GM12891 (cell line): ENCODE measurements around the gene VTA1.
"Not testable (repeated sequence)": the region's sequence is repeated elsewhere in the genome, so short reads cannot be mapped to it uniquely, and the experiment has no call there.

Experiments
- DNase-seq: peaks from one replicate; pipeline ENCODE4 v3.0.0; 2011; ENCODE audit warnings: low spot score; ENCODE audit not compliant: insufficient read length
- FAIRE-seq: peaks from 2 replicates; lab custom pipeline; 2011; peaks lifted over from hg19 to GRCh38; lab: Jason Lieb, UNC
- PAX5 ChIP-seq: IDR thresholded peaks from 2 replicates; pipeline ENCODE4 v1.6.1; 2011; ENCODE audit warnings: low read length, moderate library complexity, mild to moderate bottlenecking; ENCODE audit not compliant: insufficient read depth, severe bottlenecking
- POLR2A ChIP-seq: IDR thresholded peaks from 2 replicates; pipeline ENCODE4 v1.6.1; 2011; ENCODE audit warnings: low read depth, low read length, control low read depth
- POLR2AphosphoS5 ChIP-seq: IDR thresholded peaks from 2 replicates; pipeline ENCODE4 v1.6.1; 2011; ENCODE audit warnings: low read depth, low read length, control low read depth
- POU2F2 ChIP-seq: IDR thresholded peaks from 2 replicates; pipeline ENCODE4 v1.6.1; 2011; ENCODE audit warnings: low read depth, mild to moderate bottlenecking, control low read depth, low read length, moderate library complexity
- SPI1 ChIP-seq: IDR thresholded peaks from 2 replicates; pipeline ENCODE4 v1.6.1; 2011; ENCODE audit warnings: low read depth, low read length, control low read depth
- TAF1 ChIP-seq: IDR thresholded peaks from 2 replicates; pipeline ENCODE4 v1.6.1; 2011; ENCODE audit warnings: low read depth, low read length, control low read depth

The VTA1 gene

DNA sequence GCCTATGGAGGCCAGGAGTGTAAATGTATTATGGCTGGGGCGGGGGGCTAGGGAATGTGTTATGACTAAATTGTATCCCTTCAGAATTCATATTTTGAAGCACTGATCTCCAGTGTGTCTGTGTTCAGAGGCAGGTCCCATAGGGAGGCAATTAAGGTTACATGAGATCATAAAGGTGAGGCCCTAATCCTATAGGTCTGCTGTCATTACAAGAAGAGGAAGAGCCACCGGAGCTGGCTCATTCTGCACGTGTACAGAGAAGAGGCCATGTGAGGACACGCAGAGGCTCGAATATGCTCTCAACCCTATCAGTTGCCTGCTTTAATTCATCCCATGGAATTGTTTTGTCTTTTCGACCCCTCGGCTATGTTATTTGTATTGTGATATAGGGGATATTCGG is 76.9 kb downstream of the VTA1 start:
- DNase-seq (no peak), FAIRE-seq (no peak)
- TF ChIP-seq TAF1: no peak
- no peak for TF ChIP-seq POLR2AphosphoS5
- no peak for TF ChIP-seq SPI1
- TF ChIP-seq POU2F2: no peak
- TF ChIP-seq POLR2A: no peak
- no peak for TF ChIP-seq PAX5

DNA sequence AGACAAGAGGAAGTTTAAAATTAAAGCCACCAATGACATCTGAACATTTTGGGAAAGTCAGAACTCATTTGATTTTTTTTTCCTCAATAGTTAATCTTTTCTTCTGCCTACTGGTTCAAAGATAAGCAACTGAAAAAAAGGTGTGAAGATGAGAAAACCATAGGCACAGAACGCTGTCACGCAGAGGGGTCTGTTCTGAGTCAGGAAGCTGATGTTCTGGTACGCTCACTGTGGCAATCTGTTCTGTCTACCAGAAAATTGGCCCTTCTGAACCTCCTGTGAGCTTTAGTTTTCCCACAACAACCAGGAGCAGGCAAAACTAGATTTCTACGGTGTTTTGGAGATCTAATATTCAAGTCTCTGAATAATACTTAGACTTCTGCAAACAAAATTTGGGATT is 78.1 kb downstream of the VTA1 start:
- FAIRE-seq: no peak
- TF ChIP-seq POLR2AphosphoS5: no peak
- TF ChIP-seq POLR2A: no peak
- no peak for TF ChIP-seq SPI1
- no peak for TF ChIP-seq POU2F2
- TF ChIP-seq PAX5: no peak
- no peak for TF ChIP-seq TAF1

DNA sequence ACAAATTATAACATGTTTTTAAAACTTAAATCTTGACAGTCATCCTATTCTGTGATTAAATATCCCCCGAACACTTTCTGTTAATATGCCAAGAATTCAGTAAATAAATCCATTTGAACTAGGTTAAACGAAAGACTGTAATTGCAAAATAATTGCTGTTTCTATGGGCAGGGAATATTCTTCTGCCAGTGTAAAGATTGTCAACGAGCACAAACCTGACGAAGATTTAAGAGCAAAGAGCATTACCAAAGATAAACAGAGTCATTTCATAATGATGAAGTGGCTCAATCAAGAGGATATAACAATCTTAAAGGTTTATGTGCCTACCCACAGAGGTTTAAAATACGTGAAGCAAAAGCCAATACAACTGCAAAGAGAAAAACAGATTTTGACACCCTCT is 78.5 kb downstream of the VTA1 start:
- TF ChIP-seq POLR2AphosphoS5 (no peak), POU2F2 (no peak), TAF1 (no peak), PAX5 (no peak), POLR2A (no peak), SPI1 (no peak)
- FAIRE-seq: no peak
- DNase-seq: no peak

More for the DNA sequence above, 78.1 kb downstream of the VTA1 start:
- DNase-seq: no peak

DNA sequence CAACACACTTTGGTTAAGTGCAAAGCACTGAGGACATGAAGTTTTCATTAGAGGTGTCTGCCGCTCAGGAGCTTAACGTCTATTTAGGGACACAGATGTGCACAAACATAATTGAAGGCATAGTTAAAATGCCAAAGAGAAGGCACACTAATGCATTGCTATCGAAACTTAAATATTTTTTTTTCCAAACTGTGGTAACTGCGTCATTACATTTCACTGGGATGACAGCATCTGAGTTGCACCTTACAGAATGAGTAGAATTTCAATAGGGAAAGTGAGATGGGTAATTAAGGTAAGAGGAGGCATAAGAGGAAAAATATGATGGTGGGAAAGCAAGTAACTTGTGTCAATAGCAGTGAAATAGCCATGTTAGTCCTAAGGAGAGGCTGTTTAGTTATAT is 79.7 kb downstream of the VTA1 start:
- no peak for FAIRE-seq
- TF ChIP-seq PAX5: no peak
- TF ChIP-seq TAF1: no peak
- TF ChIP-seq POLR2A: no peak
- TF ChIP-seq SPI1: no peak
- no peak for TF ChIP-seq POLR2AphosphoS5
- no peak for TF ChIP-seq POU2F2
- no peak for DNase-seq

DNA sequence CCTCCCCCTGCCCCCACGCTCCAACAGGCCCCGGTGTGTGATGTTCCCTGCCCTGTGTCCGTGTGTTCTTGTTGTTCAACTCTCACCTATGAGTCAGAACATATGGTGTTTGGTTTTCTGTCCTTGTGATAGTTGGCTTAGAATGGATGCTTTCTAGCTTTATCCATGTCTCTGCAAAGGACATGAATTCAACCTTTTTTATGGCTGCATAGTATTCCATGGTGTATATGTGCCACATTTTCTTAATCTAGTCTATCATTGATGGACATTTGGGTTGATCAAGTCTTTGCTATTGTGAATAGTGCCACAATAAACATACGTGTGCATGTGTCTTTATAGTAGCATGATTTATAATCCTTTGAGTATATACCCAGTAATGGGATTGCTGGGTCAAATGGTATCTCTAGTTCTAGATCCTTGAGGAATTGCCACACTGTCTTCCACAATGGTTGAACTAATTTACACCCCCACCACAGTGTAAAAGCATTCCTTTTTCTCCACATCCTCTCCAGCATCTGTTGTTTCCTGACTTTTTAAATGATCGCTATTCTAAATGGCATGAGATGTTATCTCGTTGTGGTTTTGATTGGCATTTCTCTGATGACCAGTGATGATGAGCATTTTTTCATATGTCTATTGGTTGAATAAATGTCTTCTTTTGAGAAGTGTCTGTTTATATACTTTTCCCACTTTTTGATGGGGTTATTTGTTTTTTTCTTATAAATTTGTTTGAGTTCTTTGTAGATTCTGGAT is 82.6 kb downstream of the VTA1 start:
- FAIRE-seq, DNase-seq: not testable (repeated sequence)

- peak; percentile 31 for FAIRE-seq
- DNase-seq: not testable (repeated sequence)
Observed at GRCh38 chr6:142232206-142233044, 85.4 kb downstream of the VTA1 start.

- no peak for DNase-seq
- FAIRE-seq: no peak
- TF ChIP-seq PAX5 (no peak), POLR2AphosphoS5 (no peak), POLR2A (no peak), TAF1 (no peak), SPI1 (no peak), POU2F2 (no peak)
Observed at GRCh38 chr6:142233945-142234682, 87.1 kb downstream of the VTA1 start.

DNA sequence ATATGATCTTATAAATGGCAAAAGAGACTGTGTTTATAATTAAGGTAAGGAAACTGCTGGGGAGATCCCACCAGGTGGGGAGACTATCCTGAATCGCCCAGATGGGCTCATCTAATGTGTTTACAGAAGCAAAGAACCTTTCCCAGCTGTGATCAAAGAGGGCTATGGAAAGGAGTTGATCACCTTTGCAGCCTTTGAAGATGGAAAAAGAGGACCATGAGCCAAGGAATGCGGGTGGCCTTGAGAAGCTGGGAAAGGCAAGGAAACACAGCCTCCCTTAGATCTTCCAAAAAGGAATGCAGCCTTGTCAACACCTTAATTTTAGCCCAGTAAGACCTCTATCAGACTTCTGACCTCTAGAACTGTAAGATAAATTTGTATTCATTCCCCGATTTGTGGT is 88.2 kb downstream of the VTA1 start:
- DNase-seq (no peak), FAIRE-seq (no peak)
- TF ChIP-seq POU2F2 (no peak), POLR2AphosphoS5 (no peak), SPI1 (no peak), POLR2A (no peak), TAF1 (no peak), PAX5 (no peak)

DNA sequence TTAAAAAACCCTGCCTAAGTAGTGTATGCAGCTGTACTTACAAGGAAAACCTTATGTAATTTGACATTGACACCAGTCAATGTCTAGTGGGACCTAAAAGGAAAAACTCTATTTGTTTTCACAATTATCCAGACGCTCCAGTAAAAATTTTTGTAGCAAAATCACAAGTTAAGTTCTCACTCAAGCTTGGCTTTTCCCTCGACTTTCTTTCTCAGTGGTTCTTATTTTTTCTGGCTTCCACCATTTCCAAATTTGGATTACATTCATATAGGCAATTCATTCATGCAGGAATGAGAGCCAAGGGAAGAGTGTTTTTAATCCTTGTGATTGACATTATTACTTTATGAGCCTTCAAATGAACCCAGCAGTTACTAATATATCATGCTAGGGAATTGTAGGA is 88.7 kb downstream of the VTA1 start:
- TF ChIP-seq POLR2A (no peak), SPI1 (no peak), TAF1 (no peak), POU2F2 (no peak), POLR2AphosphoS5 (no peak), PAX5 (no peak)
- FAIRE-seq (no peak), DNase-seq (no peak)
